Posterior cingulate gyrus (tissue), 11 donors: ENCODE data around the gene ATP2B1.

Experiments
- DNase-seq, 10 donors: peaks; one replicate each; pipeline versions ENCODE4 v3.0.0 to v3.0.0-alpha.2; 2020 to 2021; ENCODE audit warnings: mixed read lengths in 3 of 10
- intact Hi-C: fragments of 100-400 bp; cut with DNase I; formaldehyde crosslinking; loops from one replicate; pipeline ENCODE4 v1.15.1; 2023

Gene ATP2B1

GRCh38 chr12:89695100-89695499 lies 13.5 kb downstream of the ATP2B1 start:
- intact Hi-C loops, result no loop called here
- no peak for DNase-seq

- DNase-seq, result no peak
- intact Hi-C loops, result no loop called here
These were observed 14.1 kb downstream of the ATP2B1 start for GRCh38 chr12:89694542-89694941.

GRCh38 chr12:89693639-89694202 lies 14.9 kb downstream of the ATP2B1 start:
- no peak for DNase-seq
- intact Hi-C loops, result no loop called here

GRCh38 chr12:89692439-89692838 lies 16.2 kb downstream of the ATP2B1 start:
- intact Hi-C loops, result no loop called here
- DNase-seq, result no peak

- no peak for DNase-seq
- intact Hi-C loops, result no loop called here
These were observed 17.0 kb downstream of the ATP2B1 start for GRCh38 chr12:89691659-89692058.

- intact Hi-C loops, result no loop called here
- DNase-seq, result no peak
These were observed 17.7 kb downstream of the ATP2B1 start for GRCh38 chr12:89690925-89691324.

- no peak for DNase-seq
- intact Hi-C loops, result no loop called here
These were observed 19.3 kb downstream of the ATP2B1 start for GRCh38 chr12:89689306-89689705.

- intact Hi-C loops, result no loop called here
- no peak for DNase-seq
These were observed 22.3 kb downstream of the ATP2B1 start for GRCh38 chr12:89686311-89686710.

- DNase-seq, result peak in 1 of 10 donors; percentile 44
- intact Hi-C loops, result no loop called here
These were observed 23.2 kb downstream of the ATP2B1 start for GRCh38 chr12:89685363-89685972.

GRCh38 chr12:89684136-89684535 lies 24.5 kb downstream of the ATP2B1 start:
- intact Hi-C loops, result no loop called here
- DNase-seq, result peak in 1 of 10 donors; percentile 17

- no peak for DNase-seq
- intact Hi-C loops, result no loop called here
These were observed 26.4 kb downstream of the ATP2B1 start for GRCh38 chr12:89682284-89682683.

GRCh38 chr12:89680409-89680808 lies 28.2 kb downstream of the ATP2B1 start:
- intact Hi-C loops, result no loop called here
- DNase-seq, result no peak

- no peak for DNase-seq
- intact Hi-C loops, result no loop called here
These were observed 29.0 kb downstream of the ATP2B1 start for GRCh38 chr12:89679631-89680030.

GRCh38 chr12:89678225-89678624 lies 30.4 kb downstream of the ATP2B1 start:
- DNase-seq, result no peak
- intact Hi-C loops, result no loop called here

GRCh38 chr12:89676930-89677329 lies 31.7 kb downstream of the ATP2B1 start:
- intact Hi-C loops, result no loop called here
- no peak for DNase-seq

GRCh38 chr12:89674326-89674942 lies 34.2 kb downstream of the ATP2B1 start:
- intact Hi-C loops, result no loop called here
- DNase-seq, result no peak

GRCh38 chr12:89673603-89674002 lies 35.0 kb downstream of the ATP2B1 start:
- no peak for DNase-seq
- intact Hi-C loops, result no loop called here

- DNase-seq, result no peak
- intact Hi-C loops, result no loop called here
These were observed 36.1 kb downstream of the ATP2B1 start for GRCh38 chr12:89672589-89672979.

- intact Hi-C loops, result no loop called here
These were observed 37.2 kb downstream of the ATP2B1 start for GRCh38 chr12:89671469-89671868.

GRCh38 chr12:89669197-89669596 lies 39.4 kb downstream of the ATP2B1 start:
- no peak for DNase-seq
- intact Hi-C loops, result no loop called here

More at GRCh38 chr12:89671469-89671868, 37.2 kb downstream of the ATP2B1 start:
- no peak for DNase-seq

GRCh38 chr12:89665556-89665955 lies 43.1 kb downstream of the ATP2B1 start:
- peak in 1 of 10 donors; percentile 43 for DNase-seq
- intact Hi-C loops, result no loop called here

- no peak for DNase-seq
- intact Hi-C loops, result no loop called here
These were observed 44.2 kb downstream of the ATP2B1 start for GRCh38 chr12:89664441-89664840.
